Epithelial cell of proximal tubule (primary cell): Measurements from ENCODE around the gene FBXL20. TPM values are rescaled to one million over a fixed set of nuclear protein-coding genes. Genes with fewer than 3 reads are reported as not detected.

Experiments used
- total RNA-seq: library from RNA; depleted of rRNA; stranded (reverse); fragments of >200 nt; gene quantifications from 2 replicates; pipeline ENCODE4 v1.2.3, GENCODE V29; 2015

Gene FBXL20
- total RNA-seq, 1 donor from 2014 or later, result 9.3 TPM

Other genes starting within 250 kb of the FBXL20 start
- not detected in 2 replicates for gene PLXDC1, start 250.0 kb downstream of the FBXL20 start, total RNA-seq
- not detected in 2 replicates for gene ARL5C, start 235.5 kb downstream of the FBXL20 start, total RNA-seq
- gene CACNB1, start 204.0 kb downstream of the FBXL20 start, total RNA-seq, result 2.4 and 5.9 TPM in 2 replicates
- gene RPL19, start 201.3 kb downstream of the FBXL20 start, total RNA-seq, result 2,234 and 2,474 TPM in 2 replicates
- not detected in 2 replicates for gene STAC2, start 175.7 kb downstream of the FBXL20 start, total RNA-seq
- gene MED1, start 49.6 kb upstream of the FBXL20 start, total RNA-seq, result 14.6 and 20.5 TPM in 2 replicates
- 13.5 and 21.9 TPM in 2 replicates for gene CDK12, start 59.9 kb upstream of the FBXL20 start, total RNA-seq
- not detected in 2 replicates for gene NEUROD2, start 206.3 kb upstream of the FBXL20 start, total RNA-seq
- not detected in 2 replicates for gene PPP1R1B, start 225.3 kb upstream of the FBXL20 start, total RNA-seq
- gene STARD3, start 235.5 kb upstream of the FBXL20 start, total RNA-seq, result 34.0 and 40.7 TPM in 2 replicates